ENCODE data around the gene PATL1.
"Not testable (repeated sequence)": the region's sequence is repeated elsewhere in the genome, so short reads cannot be mapped to it uniquely, and the experiment has no call there.

Gene PATL1, protein sequence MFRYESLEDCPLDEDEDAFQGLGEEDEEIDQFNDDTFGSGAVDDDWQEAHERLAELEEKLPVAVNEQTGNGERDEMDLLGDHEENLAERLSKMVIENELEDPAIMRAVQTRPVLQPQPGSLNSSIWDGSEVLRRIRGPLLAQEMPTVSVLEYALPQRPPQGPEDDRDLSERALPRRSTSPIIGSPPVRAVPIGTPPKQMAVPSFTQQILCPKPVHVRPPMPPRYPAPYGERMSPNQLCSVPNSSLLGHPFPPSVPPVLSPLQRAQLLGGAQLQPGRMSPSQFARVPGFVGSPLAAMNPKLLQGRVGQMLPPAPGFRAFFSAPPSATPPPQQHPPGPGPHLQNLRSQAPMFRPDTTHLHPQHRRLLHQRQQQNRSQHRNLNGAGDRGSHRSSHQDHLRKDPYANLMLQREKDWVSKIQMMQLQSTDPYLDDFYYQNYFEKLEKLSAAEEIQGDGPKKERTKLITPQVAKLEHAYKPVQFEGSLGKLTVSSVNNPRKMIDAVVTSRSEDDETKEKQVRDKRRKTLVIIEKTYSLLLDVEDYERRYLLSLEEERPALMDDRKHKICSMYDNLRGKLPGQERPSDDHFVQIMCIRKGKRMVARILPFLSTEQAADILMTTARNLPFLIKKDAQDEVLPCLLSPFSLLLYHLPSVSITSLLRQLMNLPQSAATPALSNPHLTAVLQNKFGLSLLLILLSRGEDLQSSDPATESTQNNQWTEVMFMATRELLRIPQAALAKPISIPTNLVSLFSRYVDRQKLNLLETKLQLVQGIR

DNA sequence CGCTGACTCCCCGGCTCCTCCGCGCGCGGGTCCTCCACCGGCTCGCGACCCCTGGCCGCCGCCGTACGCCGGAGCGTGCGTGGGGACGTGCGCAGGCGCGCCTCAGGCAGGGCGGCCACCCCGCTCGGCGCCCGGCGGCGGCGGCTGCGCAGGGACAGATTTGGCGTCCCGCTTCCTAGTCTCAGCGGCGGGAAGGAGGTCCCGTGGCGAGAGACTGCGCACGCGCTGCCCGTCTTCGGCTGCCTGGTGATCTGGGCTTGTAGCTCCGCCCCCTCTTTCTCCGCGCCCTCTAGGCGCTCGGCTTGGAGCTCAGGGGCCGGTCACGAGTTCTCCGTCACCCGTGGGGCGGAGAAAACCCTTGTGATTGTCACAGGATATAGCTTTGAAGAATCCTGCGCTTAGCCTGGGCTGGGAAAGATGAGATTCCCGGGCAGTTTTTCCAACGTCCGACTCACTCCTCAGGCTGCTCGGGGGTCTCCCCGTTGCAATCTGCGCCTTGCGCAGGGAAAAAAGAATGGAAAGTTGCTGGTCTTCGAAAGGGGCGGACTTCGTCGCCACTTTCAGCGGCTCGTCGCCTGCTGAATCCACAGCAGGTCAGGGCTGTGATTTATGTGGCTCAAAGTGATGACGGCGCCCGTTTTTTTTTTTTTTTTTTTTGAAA is at the start of gene PATL1:
Gene PATL1, minus strand, starts transcription at position 88 of the 661 bp plus-strand sequence. CDS start 142 bp downstream, outside the sequence.
- peak; percentile 96 to 97 for DNase-seq

DNA sequence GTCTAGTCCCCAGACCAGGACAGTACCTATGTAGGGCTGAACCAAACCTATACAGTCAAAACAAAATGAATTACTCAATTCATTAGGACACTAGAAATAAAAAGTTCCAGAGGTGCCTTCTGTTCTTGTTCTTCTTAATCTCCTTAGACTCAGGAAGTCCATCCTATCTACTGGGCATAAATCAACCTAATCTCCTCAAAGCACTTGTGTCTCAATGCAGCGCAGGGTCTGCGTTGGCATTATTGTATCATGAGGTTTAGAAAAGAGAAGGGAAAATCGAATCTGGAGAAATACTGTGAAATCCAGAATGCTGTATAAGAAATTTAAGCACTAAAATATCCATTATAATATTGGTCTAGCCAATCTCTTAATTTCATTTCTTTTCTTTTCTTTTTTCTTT is 47.2 kb upstream of the PATL1 start:
- peak in 1 of 2 experiments; percentile 49 for DNase-seq

GRCh38 chr11:59713745-59714144 is 44.9 kb upstream of the PATL1 start, which contains the start of gene OR10V1:
Gene OR10V1 (minus strand): TSS chr11:59713845. CDS start chr11:59713845, 0 bp downstream.
- DNase-seq: no peak

- DNase-seq: no peak
Measured at GRCh38 chr11:59710136-59710847, 41.5 kb upstream of the PATL1 start.

DNA sequence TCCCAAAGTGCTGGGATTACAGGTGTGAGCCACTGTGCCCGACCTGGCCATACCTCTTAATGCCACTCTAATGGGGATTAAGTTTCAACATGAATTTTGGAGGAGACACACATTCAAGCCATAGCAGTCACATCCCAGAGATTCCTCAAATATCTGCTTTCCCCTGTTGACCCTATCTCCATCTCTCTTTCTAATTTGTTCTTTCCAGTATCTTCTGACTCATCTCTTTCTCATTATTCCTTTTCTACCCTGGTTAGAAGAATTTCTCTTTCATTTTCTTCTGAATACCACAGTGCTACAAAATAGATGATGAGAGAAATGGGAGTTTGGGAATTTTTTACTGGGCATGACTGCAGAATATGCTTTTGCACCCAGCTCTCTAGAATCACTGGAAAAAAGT is 39.7 kb upstream of the PATL1 start:
- DNase-seq: no peak

GRCh38 chr11:59707371-59707770 is 38.5 kb upstream of the PATL1 start:
- DNase-seq: no peak

DNA sequence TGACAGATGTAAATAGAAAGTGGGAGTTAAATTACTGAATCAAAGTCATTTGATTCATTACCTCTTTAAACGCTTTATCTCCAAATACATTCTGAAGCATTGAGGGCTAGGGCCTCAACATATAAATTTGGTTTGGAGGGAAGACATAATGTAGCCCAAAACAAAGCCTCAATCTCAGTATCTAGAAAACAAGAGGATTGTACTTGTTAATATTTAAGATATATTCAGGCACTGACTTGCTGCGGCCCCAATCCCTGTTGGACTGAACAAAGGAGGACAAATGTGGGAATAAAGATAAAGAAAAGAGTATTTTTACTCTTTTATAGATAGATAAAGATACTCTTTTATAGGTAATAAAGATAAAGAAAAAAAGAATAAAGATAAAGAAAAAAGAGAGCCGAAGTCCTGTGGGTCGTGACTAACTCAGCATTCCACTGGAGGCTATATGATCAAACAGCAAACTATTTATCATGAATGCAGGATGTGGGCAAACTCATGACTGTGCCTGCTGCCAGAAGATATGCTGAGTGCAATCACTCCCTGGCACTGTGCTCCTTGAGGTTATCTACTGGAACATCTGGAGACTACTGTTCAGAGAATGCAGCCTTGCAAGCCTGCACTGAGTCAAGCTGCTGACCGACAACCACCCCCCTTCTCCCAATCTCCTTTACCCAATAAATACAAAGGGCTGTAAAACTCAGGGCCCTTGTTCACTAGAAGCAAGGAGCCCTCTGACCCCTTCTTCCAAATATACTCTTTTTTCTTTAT is 37.9 kb upstream of the PATL1 start:
- no peak for DNase-seq

GRCh38 chr11:59705294-59705693 is 36.5 kb upstream of the PATL1 start:
- DNase-seq: no peak

- DNase-seq: not testable (repeated sequence)
Measured at GRCh38 chr11:59703515-59703914, 34.7 kb upstream of the PATL1 start.

DNA sequence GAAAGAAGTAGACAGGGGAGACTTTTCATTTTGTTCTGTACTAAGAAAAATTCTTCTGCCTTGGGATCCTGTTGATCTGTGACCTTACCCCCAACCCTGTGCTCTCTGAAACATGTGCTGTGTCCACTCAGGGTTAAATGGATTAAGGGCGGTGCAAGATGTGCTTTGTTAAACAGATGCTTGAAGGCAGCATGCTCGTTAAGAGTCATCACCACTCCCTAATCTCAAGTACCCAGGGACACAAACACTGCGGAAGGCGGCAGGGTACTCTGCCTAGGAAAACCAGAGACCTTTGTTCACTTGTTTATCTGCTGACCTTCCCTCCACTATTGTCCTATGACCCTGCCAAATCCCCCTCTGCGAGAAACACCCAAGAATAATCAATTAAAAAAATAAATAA is 31.3 kb upstream of the PATL1 start:
- not testable (repeated sequence) for DNase-seq

GRCh38 chr11:59698506-59698905 is 29.7 kb upstream of the PATL1 start:
- DNase-seq: no peak

DNA sequence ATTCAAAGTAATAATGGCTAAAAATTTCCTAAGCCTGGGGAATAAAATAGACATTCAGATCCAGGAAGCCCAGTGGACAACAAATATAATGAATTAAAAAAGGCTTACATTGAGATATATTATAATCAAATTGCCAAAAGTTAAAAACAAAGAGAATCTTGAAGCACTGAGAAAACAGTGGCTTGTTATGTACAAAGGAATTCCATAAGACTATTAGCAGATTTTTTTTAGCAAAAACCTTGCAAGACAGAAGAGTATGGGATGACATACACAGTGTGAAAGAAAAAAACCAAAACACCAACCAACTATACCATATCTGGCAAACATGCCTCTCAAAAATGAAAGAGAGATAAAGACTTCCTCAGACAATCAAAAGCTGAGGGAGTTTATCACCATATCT is 24.1 kb upstream of the PATL1 start:
- DNase-seq: no peak

GRCh38 chr11:59691156-59691555 is 22.3 kb upstream of the PATL1 start:
- no peak for DNase-seq

DNA sequence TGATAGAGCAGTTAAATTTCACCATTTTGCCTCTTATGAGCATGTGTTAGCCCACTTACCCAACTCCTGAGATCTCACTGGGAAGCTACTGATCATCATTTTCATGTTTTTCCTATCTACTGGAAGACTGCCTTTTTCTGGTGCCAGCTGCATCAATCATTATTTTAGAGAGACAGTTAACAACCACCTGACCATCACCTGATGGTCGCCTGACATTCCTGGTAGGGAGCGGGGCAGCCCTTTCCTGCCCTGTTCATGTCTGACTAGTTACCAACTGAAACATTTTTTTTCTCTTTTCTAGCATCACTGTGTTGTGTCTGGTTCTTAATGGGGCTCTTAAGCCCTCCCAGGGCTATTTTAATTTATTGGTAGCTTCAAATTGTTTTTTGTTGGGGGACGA is 20.2 kb upstream of the PATL1 start:
- no peak for DNase-seq

- DNase-seq: peak; percentile 2 to 51
Measured at GRCh38 chr11:59681260-59681725, 12.5 kb upstream of the PATL1 start.

- DNase-seq: peak; percentile 78 to 85
Measured at GRCh38 chr11:59680287-59681154, 11.7 kb upstream of the PATL1 start.

DNA sequence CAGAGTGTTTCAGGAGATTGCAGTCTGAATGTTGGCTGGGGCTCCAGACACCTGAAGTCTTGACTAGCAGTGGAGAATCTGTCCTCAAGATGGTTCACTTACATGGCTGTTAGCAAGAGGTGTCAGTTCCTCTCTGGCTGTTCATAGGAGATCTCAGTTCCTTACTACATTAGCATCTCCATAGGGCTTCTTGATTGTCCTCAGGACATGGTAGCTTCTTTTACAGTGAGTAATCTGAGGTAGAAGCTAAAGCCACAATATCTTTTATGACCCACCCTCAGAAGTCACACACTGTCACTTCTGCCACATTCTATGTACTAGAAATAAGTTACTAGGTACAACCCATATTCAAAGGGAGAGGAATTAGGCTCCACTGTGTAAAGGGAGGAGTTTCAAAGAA is 10.5 kb upstream of the PATL1 start:
- no peak for DNase-seq

- peak; percentile 82 to 96 for DNase-seq
Measured at GRCh38 chr11:59678813-59679165, 10.0 kb upstream of the PATL1 start.

DNA sequence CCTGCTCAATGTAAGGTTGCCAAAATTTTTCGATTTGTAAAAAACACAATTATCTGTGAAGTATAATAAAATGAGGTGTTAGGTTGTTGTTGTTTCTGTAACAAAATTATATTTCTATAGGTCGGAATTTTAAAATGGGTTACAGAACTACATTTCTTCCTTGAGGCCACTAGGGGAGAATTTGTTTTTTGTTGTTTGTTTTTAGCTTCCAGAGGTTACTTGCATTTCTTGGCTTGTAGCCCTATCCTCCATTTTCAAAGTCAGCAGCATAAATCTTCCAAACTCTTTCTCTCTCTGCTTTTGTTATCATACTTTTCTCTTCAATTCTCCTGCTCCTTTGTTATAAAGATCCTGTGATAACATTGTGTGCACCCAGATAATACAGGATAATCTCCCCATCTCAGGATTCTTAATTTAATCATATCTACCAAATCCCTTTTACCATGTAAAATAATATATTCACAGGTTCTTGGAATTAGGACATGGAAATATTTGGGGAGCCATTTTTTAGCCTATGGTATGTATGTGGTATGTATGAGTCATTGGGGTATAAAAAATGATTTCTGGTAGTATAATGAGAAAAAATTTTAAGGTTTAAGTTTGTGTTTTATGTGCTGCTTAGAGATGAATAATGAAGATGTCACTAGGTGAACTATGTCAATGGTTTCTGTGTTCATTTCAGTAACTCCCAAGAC is 9.4 kb upstream of the PATL1 start:
- peak in 1 of 2 experiments; percentile 57 for DNase-seq

- no peak for DNase-seq
Measured at GRCh38 chr11:59676205-59676604, 7.4 kb upstream of the PATL1 start.
